H9 (cell line): ENCODE data around the gene MPHOSPH6. TPM values are rescaled to one million over a fixed set of nuclear protein-coding genes. Genes with fewer than 3 reads are reported as not detected.

Experiments used
- DNase-seq: peaks from one replicate; pipeline ENCODE4 v3.0.0-alpha.2; 2017
- H2AFZ ChIP-seq: one replicate; pipeline ENCODE4 v1.6.1; 2013; ENCODE audit warnings: mild to moderate bottlenecking, low read length, control low read depth, moderate library complexity
- H2AK5ac ChIP-seq: 2 replicates; pipeline ENCODE4 v1.6.1; 2013; ENCODE audit warnings: low read length, control low read depth, mixed read lengths; ENCODE audit not compliant: insufficient read length
- H2BK120ac ChIP-seq: one replicate; pipeline ENCODE4 v1.6.1; 2013; ENCODE audit warnings: low read depth, mild to moderate bottlenecking, low read length, control low read depth, inconsistent platforms; ENCODE audit not compliant: poor library complexity, severe bottlenecking
- H2BK12ac ChIP-seq: 2 replicates; pipeline ENCODE4 v1.6.1; 2013; ENCODE audit warnings: low read length, control low read depth, mixed read lengths, low read depth; ENCODE audit not compliant: insufficient read length
- H2BK15ac ChIP-seq: 2 replicates; pipeline ENCODE4 v1.6.1; 2013; ENCODE audit warnings: low read depth, low read length, control low read depth
- H2BK20ac ChIP-seq: one replicate; pipeline ENCODE4 v1.6.1; 2013; ENCODE audit warnings: low read depth, mild to moderate bottlenecking, low read length, control low read depth, inconsistent platforms; ENCODE audit not compliant: poor library complexity, severe bottlenecking
- H2BK5ac ChIP-seq: 2 replicates; pipeline ENCODE4 v1.6.1; 2013; ENCODE audit warnings: low read length, control low read depth, mixed read lengths; ENCODE audit not compliant: insufficient read length
- H3K14ac ChIP-seq: 2 replicates; pipeline ENCODE4 v1.6.1; 2013; ENCODE audit warnings: low read length, control low read depth; ENCODE audit not compliant: insufficient read depth
- H3K18ac ChIP-seq: 2 replicates; pipeline ENCODE4 v1.6.1; 2013; ENCODE audit warnings: low read depth, mild to moderate bottlenecking, mixed read lengths, low read length, control low read depth; ENCODE audit not compliant: insufficient read length
- H3K23ac ChIP-seq: 2 replicates; pipeline ENCODE4 v1.6.1; 2013; ENCODE audit warnings: low read length, control low read depth, mixed read lengths, low read depth; ENCODE audit not compliant: insufficient read length
- H3K23me2 ChIP-seq: 2 replicates; pipeline ENCODE4 v1.6.1; 2013; ENCODE audit warnings: low read depth, mild to moderate bottlenecking, mixed read lengths, low read length, control low read depth; ENCODE audit not compliant: insufficient read length, poor library complexity, severe bottlenecking
- H3K27ac ChIP-seq: 2 replicates; pipeline ENCODE4 v1.5.1; 2013; ENCODE audit warnings: low read length, control low read depth, mixed read lengths, low read depth; ENCODE audit not compliant: insufficient read length
- H3K27me3 ChIP-seq: 2 replicates; pipeline ENCODE4 v1.6.1; 2013; ENCODE audit warnings: low read length, control low read depth, inconsistent platforms; ENCODE audit not compliant: insufficient read depth
- H3K4ac ChIP-seq: 2 replicates; pipeline ENCODE4 v1.6.1; 2013; ENCODE audit warnings: low read depth, mild to moderate bottlenecking, control low read depth, inconsistent platforms, low read length, moderate library complexity
- H3K4me1 ChIP-seq: 2 replicates; pipeline ENCODE4 v1.6.1; 2013; ENCODE audit warnings: low read length, control low read depth, inconsistent platforms; ENCODE audit not compliant: insufficient read depth
- H3K4me2 ChIP-seq: 2 replicates; pipeline ENCODE4 v1.6.1; 2013; ENCODE audit warnings: low read length, control low read depth, mixed read lengths; ENCODE audit not compliant: insufficient read length, insufficient read depth
- H3K56ac ChIP-seq: 2 replicates; pipeline ENCODE4 v1.6.1; 2013; ENCODE audit warnings: low read depth, mild to moderate bottlenecking, mixed read lengths, low read length, control low read depth; ENCODE audit not compliant: insufficient read length
- H3K79me1 ChIP-seq: 2 replicates; pipeline ENCODE4 v1.6.1; 2013; ENCODE audit warnings: low read depth, mild to moderate bottlenecking, moderate library complexity, low read length, control low read depth, inconsistent platforms; ENCODE audit not compliant: insufficient read depth, poor library complexity, severe bottlenecking
- H3K79me2 ChIP-seq: 2 replicates; pipeline ENCODE4 v1.6.1; 2013; ENCODE audit warnings: low read length, control low read depth, inconsistent platforms; ENCODE audit not compliant: insufficient read depth
- H3K9ac ChIP-seq: 2 replicates; pipeline ENCODE4 v1.6.1; 2013; ENCODE audit warnings: low read length, control low read depth, mixed read lengths; ENCODE audit not compliant: insufficient read length; ENCODE audit errors: extremely low read depth
- H3K9me3 ChIP-seq: one replicate; pipeline ENCODE4 v1.6.1; 2013; ENCODE audit warnings: low read depth, low read length, inconsistent platforms; ENCODE audit not compliant: control insufficient read depth
- H3T11ph ChIP-seq: one replicate; pipeline ENCODE4 v1.6.1; 2013; ENCODE audit warnings: mild to moderate bottlenecking, low read length, control low read depth, inconsistent platforms
- H4K20me1 ChIP-seq: one replicate; pipeline ENCODE4 v1.6.1; 2013; ENCODE audit not compliant: control insufficient read depth, insufficient read length, insufficient read depth
- H4K5ac ChIP-seq: 2 replicates; pipeline ENCODE4 v1.6.1; 2013; ENCODE audit warnings: low read depth, mild to moderate bottlenecking, mixed read lengths, low read length, control low read depth; ENCODE audit not compliant: insufficient read length
- H4K8ac ChIP-seq: replicated peaks from 2 replicates; pipeline ENCODE4 v1.6.1; 2013; ENCODE audit warnings: low read length, control low read depth, mixed read lengths, low read depth; ENCODE audit not compliant: insufficient read length
- H4K91ac ChIP-seq: 2 replicates; pipeline ENCODE4 v1.6.1; 2013; ENCODE audit warnings: low read depth, mild to moderate bottlenecking, moderate library complexity, mixed read lengths, low read length, control low read depth; ENCODE audit not compliant: insufficient read length
- H3K27ac Mint-ChIP-seq, 3 experiments: 2 replicates in 2 of 3; 3 replicates in 1 of 3; pipeline ENCODE4 v1.8.0; 2020 to 2021; ENCODE audit warnings: mixed read lengths in 3 of 3, mild to moderate bottlenecking in 1 of 3, moderate library complexity in 1 of 3
- H3K27me3 Mint-ChIP-seq: 2 replicates; pipeline ENCODE4 v1.8.0; 2021; ENCODE audit warnings: low read depth, mild to moderate bottlenecking, moderate library complexity, mixed read lengths
- H3K36me3 Mint-ChIP-seq, 3 experiments: 2 replicates in 2 of 3; 3 replicates in 1 of 3; pipeline ENCODE4 v1.8.0; 2020 to 2021; ENCODE audit warnings: low read depth in 3 of 3, mixed read lengths in 3 of 3; ENCODE audit not compliant: insufficient read depth in 1 of 3
- H3K4me1 Mint-ChIP-seq, 2 experiments: 2 replicates each; pipeline ENCODE4 v1.8.0; 2020; ENCODE audit warnings: mixed read lengths in 2 of 2
- H3K4me3 Mint-ChIP-seq, 2 experiments: 2 replicates in 1 of 2; 3 replicates in 1 of 2; pipeline ENCODE4 v1.8.0; 2020 to 2021; ENCODE audit warnings: mild to moderate bottlenecking in 2 of 2, mixed read lengths in 2 of 2, moderate library complexity in 1 of 2
- H3K9me3 Mint-ChIP-seq, 2 experiments: 2 replicates in 1 of 2; 3 replicates in 1 of 2; pipeline ENCODE4 v1.8.0; 2020; ENCODE audit warnings: mild to moderate bottlenecking in 2 of 2, mixed read lengths in 2 of 2, moderate library complexity in 1 of 2
- CTCF ChIP-seq: fragments of 200-600 bp; sonication (generic); conservative IDR thresholded peaks from 3 replicates; pipeline ENCODE4 v1.8.0; 2021; ENCODE audit warnings: antibody characterized with exemption, mild to moderate bottlenecking
- WGBS: extraction: QIAGEN DNeasy Blood & Tissue Kit; methylation state at CpG from one replicate; pipeline ENCODE4 v1.1.7; 2013; ENCODE audit warnings: missing lambda C conversion rate, low lambda C conversion rate, mixed read lengths; ENCODE audit not compliant: insufficient read length; ENCODE audit errors: extremely low coverage; 5-methylcytosine and 5-hydroxymethylcytosine counted together
- long read RNA-seq: library from polyadenylated mRNA; unstranded; transcript quantifications from one replicate; pipeline ENCODE4 v2.0.0, GENCODE V29; 2020
- total RNA-seq: library from RNA; stranded (reverse); gene quantifications from 2 replicates; pipeline ENCODE4 v1.2.1, GENCODE V29; 2021

The MPHOSPH6 gene, protein sequence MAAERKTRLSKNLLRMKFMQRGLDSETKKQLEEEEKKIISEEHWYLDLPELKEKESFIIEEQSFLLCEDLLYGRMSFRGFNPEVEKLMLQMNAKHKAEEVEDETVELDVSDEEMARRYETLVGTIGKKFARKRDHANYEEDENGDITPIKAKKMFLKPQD
- total RNA-seq: 38.3 and 39.0 TPM in 2 replicates
- long read RNA-seq, transcript MPHOSPH6-201 (5 exons, 1,103 nt): major isoform, 66 of 95 reads
- long read RNA-seq, partial matches to known transcripts: 3 of 95 reads
- long read RNA-seq, other reads (novel, unspliced or antisense): 24 of 95 reads

- no peak for TF ChIP-seq CTCF
- peaks cover 12 to 22% of the 10 kb centered on the region in 2 experiments for H3K9me3 Mint-ChIP-seq
- Histone ChIP-seq H2AFZ (peak within 1 kb of the TSS; percentile 71), H2BK20ac (no peak within 1 kb of the TSS), H4K91ac (no peak within 1 kb of the TSS), H3K23ac (no peak within 1 kb of the TSS), H3K4me2 (peak within 1 kb of the TSS; percentile 76), H3K79me1 (no peaks in the 10 kb centered on the region), H2BK15ac (0 out of 2 replicates have a peak within 1 kb of the TSS, but pooled peaks have one; percentile 87), H4K5ac (peak within 1 kb of the TSS; percentile 73), H4K8ac (no peak within 1 kb of the TSS), H3K9ac (peak within 1 kb of the TSS; percentile 90), H3K56ac (no peak within 1 kb of the TSS), H3T11ph (no peak within 1 kb of the TSS), H3K9me3 (no peaks in the 10 kb centered on the region), H3K27ac (no peak within 1 kb of the TSS), H3K27me3 (peaks cover 8% of the 10 kb centered on the region; the same call in 1 of the 2 replicates), H2BK12ac (no peak within 1 kb of the TSS), H2BK120ac (peak within 1 kb of the TSS; percentile 95), H3K79me2 (peaks cover 11% of the 10 kb centered on the region; the same call in 1 of the 2 replicates), H3K4ac (peak within 1 kb of the TSS; percentile 86; the same call in 1 of the 2 replicates), H3K4me1 (no peaks in the 10 kb centered on the region), H3K14ac (peak within 1 kb of the TSS; percentile 100), H3K18ac (peak within 1 kb of the TSS; percentile 97), H4K20me1 (no peaks in the 10 kb centered on the region), H2BK5ac (no peak within 1 kb of the TSS), H2AK5ac (no peak within 1 kb of the TSS), H3K23me2 (peaks cover 5% of the 10 kb centered on the region)
- whole genome bisulfite sequencing: no CpG with 5 or more reads among the region's 89 CpGs
- H3K27me3 Mint-ChIP-seq: peaks cover 38% of the 10 kb centered on the region
- H3K4me1 Mint-ChIP-seq: peaks cover 7 to 8% of the 10 kb centered on the region in 2 experiments
- peaks cover 35 to 42% (median 36%) of the 10 kb centered on the region in 3 experiments for H3K36me3 Mint-ChIP-seq
- DNase-seq: peak; percentile 88
- peak within 1 kb of the TSS; percentile 87 to 100 (median 98); a peak in 6 of 7 replicates for H3K27ac Mint-ChIP-seq
- H3K4me3 Mint-ChIP-seq: peak within 1 kb of the TSS; percentile 93
Measured at GRCh38 chr16:82169861-82170845, at the start of gene MPHOSPH6. TSS of gene MPHOSPH6 (minus strand) at chr16:82170224. CDS start at chr16:82170175, 49 bp downstream.
